H9 (cell line): ENCODE results near the gene ADARB2. TPM values are rescaled to one million over a fixed set of nuclear protein-coding genes. Genes with fewer than 3 reads are reported as not detected.

Source experiments
- DNase-seq: peaks from one replicate; pipeline ENCODE4 v3.0.0-alpha.2; 2017
- H2AFZ ChIP-seq: one replicate; pipeline ENCODE4 v1.6.1; 2013; ENCODE audit warnings: mild to moderate bottlenecking, low read length, control low read depth, moderate library complexity
- H2AK5ac ChIP-seq: 2 replicates; pipeline ENCODE4 v1.6.1; 2013; ENCODE audit warnings: low read length, control low read depth, mixed read lengths; ENCODE audit not compliant: insufficient read length
- H2BK120ac ChIP-seq: one replicate; pipeline ENCODE4 v1.6.1; 2013; ENCODE audit warnings: low read depth, mild to moderate bottlenecking, low read length, control low read depth, inconsistent platforms; ENCODE audit not compliant: poor library complexity, severe bottlenecking
- H2BK12ac ChIP-seq: 2 replicates; pipeline ENCODE4 v1.6.1; 2013; ENCODE audit warnings: low read length, control low read depth, mixed read lengths, low read depth; ENCODE audit not compliant: insufficient read length
- H2BK15ac ChIP-seq: 2 replicates; pipeline ENCODE4 v1.6.1; 2013; ENCODE audit warnings: low read depth, low read length, control low read depth
- H2BK20ac ChIP-seq: one replicate; pipeline ENCODE4 v1.6.1; 2013; ENCODE audit warnings: low read depth, mild to moderate bottlenecking, low read length, control low read depth, inconsistent platforms; ENCODE audit not compliant: poor library complexity, severe bottlenecking
- H2BK5ac ChIP-seq: 2 replicates; pipeline ENCODE4 v1.6.1; 2013; ENCODE audit warnings: low read length, control low read depth, mixed read lengths; ENCODE audit not compliant: insufficient read length
- H3K14ac ChIP-seq: 2 replicates; pipeline ENCODE4 v1.6.1; 2013; ENCODE audit warnings: low read length, control low read depth; ENCODE audit not compliant: insufficient read depth
- H3K18ac ChIP-seq: 2 replicates; pipeline ENCODE4 v1.6.1; 2013; ENCODE audit warnings: low read depth, mild to moderate bottlenecking, mixed read lengths, low read length, control low read depth; ENCODE audit not compliant: insufficient read length
- H3K23ac ChIP-seq: 2 replicates; pipeline ENCODE4 v1.6.1; 2013; ENCODE audit warnings: low read length, control low read depth, mixed read lengths, low read depth; ENCODE audit not compliant: insufficient read length
- H3K23me2 ChIP-seq: 2 replicates; pipeline ENCODE4 v1.6.1; 2013; ENCODE audit warnings: low read depth, mild to moderate bottlenecking, mixed read lengths, low read length, control low read depth; ENCODE audit not compliant: insufficient read length, poor library complexity, severe bottlenecking
- H3K27ac ChIP-seq: 2 replicates; pipeline ENCODE4 v1.5.1; 2013; ENCODE audit warnings: low read length, control low read depth, mixed read lengths, low read depth; ENCODE audit not compliant: insufficient read length
- H3K27me3 ChIP-seq: 2 replicates; pipeline ENCODE4 v1.6.1; 2013; ENCODE audit warnings: low read length, control low read depth, inconsistent platforms; ENCODE audit not compliant: insufficient read depth
- H3K4ac ChIP-seq: 2 replicates; pipeline ENCODE4 v1.6.1; 2013; ENCODE audit warnings: low read depth, mild to moderate bottlenecking, control low read depth, inconsistent platforms, low read length, moderate library complexity
- H3K4me1 ChIP-seq: 2 replicates; pipeline ENCODE4 v1.6.1; 2013; ENCODE audit warnings: low read length, control low read depth, inconsistent platforms; ENCODE audit not compliant: insufficient read depth
- H3K4me2 ChIP-seq: 2 replicates; pipeline ENCODE4 v1.6.1; 2013; ENCODE audit warnings: low read length, control low read depth, mixed read lengths; ENCODE audit not compliant: insufficient read length, insufficient read depth
- H3K56ac ChIP-seq: 2 replicates; pipeline ENCODE4 v1.6.1; 2013; ENCODE audit warnings: low read depth, mild to moderate bottlenecking, mixed read lengths, low read length, control low read depth; ENCODE audit not compliant: insufficient read length
- H3K79me1 ChIP-seq: 2 replicates; pipeline ENCODE4 v1.6.1; 2013; ENCODE audit warnings: low read depth, mild to moderate bottlenecking, moderate library complexity, low read length, control low read depth, inconsistent platforms; ENCODE audit not compliant: insufficient read depth, poor library complexity, severe bottlenecking
- H3K79me2 ChIP-seq: 2 replicates; pipeline ENCODE4 v1.6.1; 2013; ENCODE audit warnings: low read length, control low read depth, inconsistent platforms; ENCODE audit not compliant: insufficient read depth
- H3K9ac ChIP-seq: 2 replicates; pipeline ENCODE4 v1.6.1; 2013; ENCODE audit warnings: low read length, control low read depth, mixed read lengths; ENCODE audit not compliant: insufficient read length; ENCODE audit errors: extremely low read depth
- H3K9me3 ChIP-seq: one replicate; pipeline ENCODE4 v1.6.1; 2013; ENCODE audit warnings: low read depth, low read length, inconsistent platforms; ENCODE audit not compliant: control insufficient read depth
- H3T11ph ChIP-seq: one replicate; pipeline ENCODE4 v1.6.1; 2013; ENCODE audit warnings: mild to moderate bottlenecking, low read length, control low read depth, inconsistent platforms
- H4K20me1 ChIP-seq: one replicate; pipeline ENCODE4 v1.6.1; 2013; ENCODE audit not compliant: control insufficient read depth, insufficient read length, insufficient read depth
- H4K5ac ChIP-seq: 2 replicates; pipeline ENCODE4 v1.6.1; 2013; ENCODE audit warnings: low read depth, mild to moderate bottlenecking, mixed read lengths, low read length, control low read depth; ENCODE audit not compliant: insufficient read length
- H4K8ac ChIP-seq: replicated peaks from 2 replicates; pipeline ENCODE4 v1.6.1; 2013; ENCODE audit warnings: low read length, control low read depth, mixed read lengths, low read depth; ENCODE audit not compliant: insufficient read length
- H4K91ac ChIP-seq: 2 replicates; pipeline ENCODE4 v1.6.1; 2013; ENCODE audit warnings: low read depth, mild to moderate bottlenecking, moderate library complexity, mixed read lengths, low read length, control low read depth; ENCODE audit not compliant: insufficient read length
- H3K27ac Mint-ChIP-seq, 3 experiments: 2 replicates in 2 of 3; 3 replicates in 1 of 3; pipeline ENCODE4 v1.8.0; 2020 to 2021; ENCODE audit warnings: mixed read lengths in 3 of 3, mild to moderate bottlenecking in 1 of 3, moderate library complexity in 1 of 3
- H3K27me3 Mint-ChIP-seq: 2 replicates; pipeline ENCODE4 v1.8.0; 2021; ENCODE audit warnings: low read depth, mild to moderate bottlenecking, moderate library complexity, mixed read lengths
- H3K36me3 Mint-ChIP-seq, 3 experiments: 2 replicates in 2 of 3; 3 replicates in 1 of 3; pipeline ENCODE4 v1.8.0; 2020 to 2021; ENCODE audit warnings: low read depth in 3 of 3, mixed read lengths in 3 of 3; ENCODE audit not compliant: insufficient read depth in 1 of 3
- H3K4me1 Mint-ChIP-seq, 2 experiments: 2 replicates each; pipeline ENCODE4 v1.8.0; 2020; ENCODE audit warnings: mixed read lengths in 2 of 2
- H3K4me3 Mint-ChIP-seq, 2 experiments: 2 replicates in 1 of 2; 3 replicates in 1 of 2; pipeline ENCODE4 v1.8.0; 2020 to 2021; ENCODE audit warnings: mild to moderate bottlenecking in 2 of 2, mixed read lengths in 2 of 2, moderate library complexity in 1 of 2
- H3K9me3 Mint-ChIP-seq, 2 experiments: 2 replicates in 1 of 2; 3 replicates in 1 of 2; pipeline ENCODE4 v1.8.0; 2020; ENCODE audit warnings: mild to moderate bottlenecking in 2 of 2, mixed read lengths in 2 of 2, moderate library complexity in 1 of 2
- CTCF ChIP-seq: fragments of 200-600 bp; sonication (generic); conservative IDR thresholded peaks from 3 replicates; pipeline ENCODE4 v1.8.0; 2021; ENCODE audit warnings: antibody characterized with exemption, mild to moderate bottlenecking
- WGBS: extraction: QIAGEN DNeasy Blood & Tissue Kit; methylation state at CpG from one replicate; pipeline ENCODE4 v1.1.7; 2013; ENCODE audit warnings: missing lambda C conversion rate, low lambda C conversion rate, mixed read lengths; ENCODE audit not compliant: insufficient read length; ENCODE audit errors: extremely low coverage; 5-methylcytosine and 5-hydroxymethylcytosine counted together
- total RNA-seq: library from RNA; stranded (reverse); gene quantifications from 2 replicates; pipeline ENCODE4 v1.2.1, GENCODE V29; 2021

Gene ADARB2
- total RNA-seq, 1 experiment from 2014 or later: 0.87 TPM

GRCh38 chr10:1203216-1203615 is 534.1 kb downstream of the ADARB2 start:
- no peak overlapping the region for H3K56ac ChIP-seq
- no CpG with 5 or more reads among the region's 13 CpGs for WGBS
- Mint-ChIP-seq H3K4me3 (no peak overlapping the region), H3K9me3 (no peaks in the 10 kb centered on the region; a peak in 1 of 5 replicates), H3K27ac (peak overlapping the region in 1 of 3 experiments; percentile 15; a peak in 1 of 7 replicates), H3K4me1 (peaks cover 12 to 21% of the 10 kb centered on the region in 2 experiments), H3K36me3 (no peaks in the 10 kb centered on the region; a peak in 1 of 7 replicates), H3K27me3 (no peaks in the 10 kb centered on the region; the same call in none of the 2 replicates)
- H2BK120ac ChIP-seq: no peak overlapping the region
- no peak overlapping the region for H4K91ac ChIP-seq
- no peak overlapping the region for H3K18ac ChIP-seq
- no peak overlapping the region for H3K14ac ChIP-seq
- no peak overlapping the region for H2BK15ac ChIP-seq
- no peak overlapping the region for H2BK12ac ChIP-seq
- no peak overlapping the region for H2AK5ac ChIP-seq
- no peak overlapping the region for H3K4me2 ChIP-seq
- no peak overlapping the region for H3K9ac ChIP-seq
- no peaks in the 10 kb centered on the region for H3K9me3 ChIP-seq
- no peaks in the 10 kb centered on the region for H3K79me1 ChIP-seq
- H3K4me1 ChIP-seq: peaks cover 7% of the 10 kb centered on the region; the same call in 1 of the 2 replicates
- no peaks in the 10 kb centered on the region for H4K20me1 ChIP-seq
- H3T11ph ChIP-seq: no peak overlapping the region
- no peak overlapping the region for H2AFZ ChIP-seq
- H2BK5ac ChIP-seq: no peak overlapping the region
- H4K8ac ChIP-seq: no peak overlapping the region
- H3K27ac ChIP-seq: no peak overlapping the region
- no peaks in the 10 kb centered on the region for H3K23me2 ChIP-seq
- no peak overlapping the region for H2BK20ac ChIP-seq
- no peaks in the 10 kb centered on the region for H3K79me2 ChIP-seq
- H3K27me3 ChIP-seq: no peaks in the 10 kb centered on the region
- no peak overlapping the region for H3K23ac ChIP-seq
- H3K4ac ChIP-seq: no peak overlapping the region
- no peak for TF ChIP-seq CTCF
- H4K5ac ChIP-seq: no peak overlapping the region
- peak; percentile 22 for DNase-seq
